Measurements from ENCODE around the gene L3MBTL4. TPM values are rescaled to one million over a fixed set of nuclear protein-coding genes. Genes with fewer than 3 reads are reported as not detected.

Gene L3MBTL4
- total RNA-seq, 1 experiment from 2014 or later, result 1.4 TPM

DNA sequence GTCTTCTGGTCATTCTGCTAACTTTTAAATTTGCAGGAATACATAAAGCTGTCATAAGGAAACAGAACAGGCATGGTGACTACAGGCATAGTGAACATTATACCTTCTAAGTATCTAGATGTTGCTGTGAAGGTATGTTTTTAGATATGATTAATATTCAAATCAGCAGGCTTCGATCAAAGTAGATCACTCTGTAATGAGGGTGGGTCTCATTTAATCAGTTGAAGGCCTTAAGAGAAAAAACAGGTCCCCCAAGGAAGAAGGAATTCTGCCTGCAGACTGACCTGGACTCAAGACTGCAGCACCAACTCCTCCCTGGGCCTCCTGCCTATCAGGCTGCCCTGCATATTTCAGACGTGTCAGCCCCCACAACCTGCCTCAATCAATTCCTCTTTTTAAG lies 104.0 kb downstream of the L3MBTL4 start (continued):
- TF ChIP-seq, protein P1, sequence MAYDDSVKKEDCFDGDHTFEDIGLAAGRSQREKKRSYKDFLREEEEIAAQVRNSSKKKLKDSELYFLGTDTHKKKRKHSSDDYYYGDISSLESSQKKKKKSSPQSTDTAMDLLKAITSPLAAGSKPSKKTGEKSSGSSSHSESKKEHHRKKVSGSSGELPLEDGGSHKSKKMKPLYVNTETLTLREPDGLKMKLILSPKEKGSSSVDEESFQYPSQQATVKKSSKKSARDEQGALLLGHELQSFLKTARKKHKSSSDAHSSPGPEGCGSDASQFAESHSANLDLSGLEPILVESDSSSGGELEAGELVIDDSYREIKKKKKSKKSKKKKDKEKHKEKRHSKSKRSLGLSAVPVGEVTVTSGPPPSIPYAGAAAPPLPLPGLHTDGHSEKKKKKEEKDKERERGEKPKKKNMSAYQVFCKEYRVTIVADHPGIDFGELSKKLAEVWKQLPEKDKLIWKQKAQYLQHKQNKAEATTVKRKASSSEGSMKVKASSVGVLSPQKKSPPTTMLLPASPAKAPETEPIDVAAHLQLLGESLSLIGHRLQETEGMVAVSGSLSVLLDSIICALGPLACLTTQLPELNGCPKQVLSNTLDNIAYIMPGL (CRISPR knock-in tag; IDR thresholded peaks at IDR 0.05), result no peak
- TF ChIP-seq ZBTB21 (CRISPR knock-in tag; IDR thresholded peaks at IDR 0.05; ENCODE audit: borderline replicate concordance), result no peak

DNA sequence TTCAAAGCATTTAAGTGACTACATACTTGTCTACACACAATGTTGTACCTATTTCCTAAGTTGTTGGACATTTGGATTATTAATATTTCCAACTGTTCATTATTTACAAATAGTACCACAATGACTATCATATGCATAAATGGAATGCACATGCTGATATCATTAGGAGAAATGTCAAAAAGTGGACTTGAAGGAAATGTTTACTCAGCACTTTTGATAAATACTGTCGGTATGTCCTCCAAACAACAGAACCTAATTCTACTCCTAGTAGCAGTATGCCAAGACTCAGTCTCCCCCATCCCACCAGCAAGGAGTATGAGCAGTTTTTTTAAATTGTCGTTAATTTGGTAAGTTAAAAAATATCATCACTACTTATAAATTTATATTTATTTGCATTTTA lies 116.8 kb downstream of the L3MBTL4 start:
- ChIA-PET CTCF (no interaction called here), POLR2A (no interaction called here)
- Mint-ChIP-seq H3K27ac (no peak overlapping the region), H3K27me3 (ENCODE audit: low read depth) (no peaks in the 10 kb centered on the region), H3K36me3 (no peaks in the 10 kb centered on the region), H3K4me3 (no peak overlapping the region), H3K4me1 (peaks cover 12% of the 10 kb centered on the region), H3K9me3 (no peaks in the 10 kb centered on the region)
- ATAC-seq (no peak), DNase-seq (ENCODE audit: low spot score) (no peak)
- TF ChIP-seq, protein P2, sequence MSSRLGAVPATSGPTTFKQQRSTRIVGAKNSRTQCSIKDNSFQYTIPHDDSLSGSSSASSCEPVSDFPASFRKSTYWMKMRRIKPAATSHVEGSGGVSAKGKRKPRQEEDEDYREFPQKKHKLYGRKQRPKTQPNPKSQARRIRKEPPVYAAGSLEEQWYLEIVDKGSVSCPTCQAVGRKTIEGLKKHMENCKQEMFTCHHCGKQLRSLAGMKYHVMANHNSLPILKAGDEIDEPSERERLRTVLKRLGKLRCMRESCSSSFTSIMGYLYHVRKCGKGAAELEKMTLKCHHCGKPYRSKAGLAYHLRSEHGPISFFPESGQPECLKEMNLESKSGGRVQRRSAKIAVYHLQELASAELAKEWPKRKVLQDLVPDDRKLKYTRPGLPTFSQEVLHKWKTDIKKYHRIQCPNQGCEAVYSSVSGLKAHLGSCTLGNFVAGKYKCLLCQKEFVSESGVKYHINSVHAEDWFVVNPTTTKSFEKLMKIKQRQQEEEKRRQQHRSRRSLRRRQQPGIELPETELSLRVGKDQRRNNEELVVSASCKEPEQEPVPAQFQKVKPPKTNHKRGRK (CRISPR knock-in tag; IDR thresholded peaks at IDR 0.05; ENCODE audit: borderline replicate concordance), result no peak
- TF ChIP-seq, protein P3, sequence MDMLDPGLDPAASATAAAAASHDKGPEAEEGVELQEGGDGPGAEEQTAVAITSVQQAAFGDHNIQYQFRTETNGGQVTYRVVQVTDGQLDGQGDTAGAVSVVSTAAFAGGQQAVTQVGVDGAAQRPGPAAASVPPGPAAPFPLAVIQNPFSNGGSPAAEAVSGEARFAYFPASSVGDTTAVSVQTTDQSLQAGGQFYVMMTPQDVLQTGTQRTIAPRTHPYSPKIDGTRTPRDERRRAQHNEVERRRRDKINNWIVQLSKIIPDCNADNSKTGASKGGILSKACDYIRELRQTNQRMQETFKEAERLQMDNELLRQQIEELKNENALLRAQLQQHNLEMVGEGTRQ (CRISPR knock-in tag; IDR thresholded peaks at IDR 0.05), result no peak
- no peak for TF ChIP-seq SMAD4 (CRISPR knock-in tag; IDR thresholded peaks at IDR 0.05)
- no peak for TF ChIP-seq JAZF1 (CRISPR knock-in tag; IDR thresholded peaks at IDR 0.05)
- TF ChIP-seq NR3C1 (CRISPR knock-in tag; conservative IDR thresholded peaks at IDR 0.05; ENCODE audit: low read depth), result no peak

DNA sequence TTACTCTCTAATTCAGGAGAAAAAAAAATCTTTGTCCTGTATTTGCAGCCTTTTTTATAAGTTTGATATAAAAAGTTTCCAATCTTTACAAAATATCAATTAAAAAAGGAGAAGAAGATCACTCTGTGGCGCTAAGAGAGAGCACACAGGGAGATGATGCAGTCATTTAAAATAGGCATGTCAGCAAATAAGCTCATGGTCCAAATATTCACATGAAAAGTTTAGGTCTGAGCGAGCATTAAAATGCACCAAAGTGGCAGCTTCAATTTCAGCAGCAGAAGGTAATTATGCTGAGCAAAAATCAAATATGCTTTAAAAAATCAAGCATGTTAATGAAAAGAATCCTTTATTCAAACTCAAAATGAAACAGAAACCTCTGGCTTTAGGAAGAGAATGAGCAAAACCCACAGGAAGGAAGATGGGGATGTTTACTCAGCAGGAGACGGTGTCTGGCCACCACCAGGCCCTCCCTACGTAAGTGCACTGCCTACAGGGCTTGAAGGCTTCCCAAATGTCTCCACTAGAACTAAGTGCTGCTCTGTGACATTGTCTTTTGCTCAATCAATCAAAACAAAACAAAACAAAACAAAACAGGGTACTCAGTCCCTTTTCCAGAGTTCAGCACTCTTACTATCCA lies 120.4 kb downstream of the L3MBTL4 start:
- Mint-ChIP-seq H3K4me1 (peaks cover 12% of the 10 kb centered on the region), H3K27ac (no peak overlapping the region), H3K9me3 (no peaks in the 10 kb centered on the region), H3K27me3 (ENCODE audit: low read depth) (no peaks in the 10 kb centered on the region), H3K4me3 (no peak overlapping the region), H3K36me3 (no peaks in the 10 kb centered on the region)
- no peak for TF ChIP-seq GRHL2 (CRISPR knock-in tag; IDR thresholded peaks at IDR 0.05; ENCODE audit: insufficient replicate concordance, severe bottlenecking)
- ATAC-seq (peak; percentile 69), DNase-seq (ENCODE audit: low spot score) (no peak)
- CTCF ChIA-PET, result interaction anchor here (0.6 kb wide), 1 partner anchor 1304 kb away, joined by 3 read pairs; no protein-coding TSS in a partner anchor
- POLR2A ChIA-PET, result no interaction called here

DNA sequence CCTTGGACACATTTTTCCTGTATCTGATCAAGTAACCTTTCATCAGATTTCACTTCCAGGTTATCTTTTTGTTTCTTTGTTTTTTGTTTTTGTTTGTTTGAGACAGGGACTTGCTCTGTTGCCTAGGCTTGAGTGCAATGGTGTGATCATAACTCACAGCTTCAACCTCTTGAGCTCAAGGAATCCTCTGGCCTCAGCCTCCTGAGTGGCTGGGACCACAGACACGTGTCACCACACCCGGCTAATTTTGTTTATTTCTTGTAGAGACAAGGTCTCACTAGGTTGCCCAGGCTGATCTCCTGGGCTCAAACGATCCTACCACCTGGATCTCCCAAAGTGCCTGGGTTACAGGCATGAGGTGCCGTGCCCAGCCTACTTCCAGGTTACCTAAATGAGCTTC lies 124.9 kb downstream of the L3MBTL4 start:
- CTCF ChIA-PET, result interaction anchor here (0.6 to 1.3 kb wide), 3 partner anchors 9 to 115 kb away, joined by 4 read pairs; no protein-coding TSS in a partner anchor
- H3K36me3 Mint-ChIP-seq, result no peaks in the 10 kb centered on the region
- H3K4me1 Mint-ChIP-seq, result peaks cover 17% of the 10 kb centered on the region
- ATAC-seq, result no peak
- POLR2A ChIA-PET, result no interaction called here
- H3K9me3 Mint-ChIP-seq, result no peaks in the 10 kb centered on the region
- H3K4me3 Mint-ChIP-seq, result no peak overlapping the region
- H3K27me3 Mint-ChIP-seq (ENCODE audit: low read depth), result no peaks in the 10 kb centered on the region; the same call in 1 of the 2 replicates
- H3K27ac Mint-ChIP-seq, result no peak overlapping the region; the same call in 1 of the 2 replicates
- DNase-seq (ENCODE audit: low spot score), result no peak
- no peak for TF ChIP-seq ZNF416 (CRISPR knock-in tag; IDR thresholded peaks at IDR 0.05)
- TF ChIP-seq, protein P4, sequence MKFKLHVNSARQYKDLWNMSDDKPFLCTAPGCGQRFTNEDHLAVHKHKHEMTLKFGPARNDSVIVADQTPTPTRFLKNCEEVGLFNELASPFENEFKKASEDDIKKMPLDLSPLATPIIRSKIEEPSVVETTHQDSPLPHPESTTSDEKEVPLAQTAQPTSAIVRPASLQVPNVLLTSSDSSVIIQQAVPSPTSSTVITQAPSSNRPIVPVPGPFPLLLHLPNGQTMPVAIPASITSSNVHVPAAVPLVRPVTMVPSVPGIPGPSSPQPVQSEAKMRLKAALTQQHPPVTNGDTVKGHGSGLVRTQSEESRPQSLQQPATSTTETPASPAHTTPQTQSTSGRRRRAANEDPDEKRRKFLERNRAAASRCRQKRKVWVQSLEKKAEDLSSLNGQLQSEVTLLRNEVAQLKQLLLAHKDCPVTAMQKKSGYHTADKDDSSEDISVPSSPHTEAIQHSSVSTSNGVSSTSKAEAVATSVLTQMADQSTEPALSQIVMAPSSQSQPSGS (CRISPR knock-in tag; IDR thresholded peaks at IDR 0.05; ENCODE audit: borderline replicate concordance, low read depth), result no peak
- no peak for TF ChIP-seq IRF2 (CRISPR knock-in tag; IDR thresholded peaks at IDR 0.05; ENCODE audit: borderline replicate concordance, low read depth)
- no peak for TF ChIP-seq RELA (CRISPR knock-in tag; IDR thresholded peaks at IDR 0.05; ENCODE audit: borderline replicate concordance)
- TF ChIP-seq ZNF121 (CRISPR knock-in tag; IDR thresholded peaks at IDR 0.05), result no peak
- TF ChIP-seq, protein P5, sequence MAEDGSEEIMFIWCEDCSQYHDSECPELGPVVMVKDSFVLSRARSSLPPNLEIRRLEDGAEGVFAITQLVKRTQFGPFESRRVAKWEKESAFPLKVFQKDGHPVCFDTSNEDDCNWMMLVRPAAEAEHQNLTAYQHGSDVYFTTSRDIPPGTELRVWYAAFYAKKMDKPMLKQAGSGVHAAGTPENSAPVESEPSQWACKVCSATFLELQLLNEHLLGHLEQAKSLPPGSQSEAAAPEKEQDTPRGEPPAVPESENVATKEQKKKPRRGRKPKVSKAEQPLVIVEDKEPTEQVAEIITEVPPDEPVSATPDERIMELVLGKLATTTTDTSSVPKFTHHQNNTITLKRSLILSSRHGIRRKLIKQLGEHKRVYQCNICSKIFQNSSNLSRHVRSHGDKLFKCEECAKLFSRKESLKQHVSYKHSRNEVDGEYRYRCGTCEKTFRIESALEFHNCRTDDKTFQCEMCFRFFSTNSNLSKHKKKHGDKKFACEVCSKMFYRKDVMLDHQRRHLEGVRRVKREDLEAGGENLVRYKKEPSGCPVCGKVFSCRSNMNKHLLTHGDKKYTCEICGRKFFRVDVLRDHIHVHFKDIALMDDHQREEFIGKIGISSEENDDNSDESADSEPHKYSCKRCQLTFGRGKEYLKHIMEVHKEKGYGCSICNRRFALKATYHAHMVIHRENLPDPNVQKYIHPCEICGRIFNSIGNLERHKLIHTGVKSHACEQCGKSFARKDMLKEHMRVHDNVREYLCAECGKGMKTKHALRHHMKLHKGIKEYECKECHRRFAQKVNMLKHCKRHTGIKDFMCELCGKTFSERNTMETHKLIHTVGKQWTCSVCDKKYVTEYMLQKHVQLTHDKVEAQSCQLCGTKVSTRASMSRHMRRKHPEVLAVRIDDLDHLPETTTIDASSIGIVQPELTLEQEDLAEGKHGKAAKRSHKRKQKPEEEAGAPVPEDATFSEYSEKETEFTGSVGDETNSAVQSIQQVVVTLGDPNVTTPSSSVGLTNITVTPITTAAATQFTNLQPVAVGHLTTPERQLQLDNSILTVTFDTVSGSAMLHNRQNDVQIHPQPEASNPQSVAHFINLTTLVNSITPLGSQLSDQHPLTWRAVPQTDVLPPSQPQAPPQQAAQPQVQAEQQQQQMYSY (CRISPR knock-in tag; IDR thresholded peaks at IDR 0.05), result no peak
- no peak for TF ChIP-seq NFATC4 (CRISPR knock-in tag; IDR thresholded peaks at IDR 0.05)
- no peak for TF ChIP-seq ZNF263 (CRISPR knock-in tag; IDR thresholded peaks at IDR 0.05; ENCODE audit: low read depth)
- no peak for TF ChIP-seq GTF2I (CRISPR knock-in tag; conservative IDR thresholded peaks at IDR 0.05)
- TF ChIP-seq, protein P6, sequence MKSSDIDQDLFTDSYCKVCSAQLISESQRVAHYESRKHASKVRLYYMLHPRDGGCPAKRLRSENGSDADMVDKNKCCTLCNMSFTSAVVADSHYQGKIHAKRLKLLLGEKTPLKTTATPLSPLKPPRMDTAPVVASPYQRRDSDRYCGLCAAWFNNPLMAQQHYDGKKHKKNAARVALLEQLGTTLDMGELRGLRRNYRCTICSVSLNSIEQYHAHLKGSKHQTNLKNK (CRISPR knock-in tag; IDR thresholded peaks at IDR 0.05), result no peak
- no peak for TF ChIP-seq GABPB1 (CRISPR knock-in tag; IDR thresholded peaks at IDR 0.05)
- TF ChIP-seq ZNF423 (CRISPR knock-in tag; IDR thresholded peaks at IDR 0.05), result no peak

All from WTC11 (cell line).